Endothelial cell of umbilical vein (primary cell): ENCODE data around the gene NFATC1. TPM values are rescaled to one million over a fixed set of nuclear protein-coding genes. Genes with fewer than 3 reads are reported as not detected.

Experiments
- BruUV-seq: library from RNA; stranded (reverse); fragments of 400-500 nt; replicated peaks from 2 replicates; lab custom pipeline; 2021; lab: Mats Ljungman, UMichigan
- CTCF ChIA-PET: fragments of 300-600, 350-600 bp; sonication (Branson Sonifier 250); formaldehyde crosslinking; loops from one replicate; lab custom pipeline; 2021; ENCODE audit warnings: antibody characterized with exemption, inconsistent platforms; lab: Charles Lee
- POLR2A ChIA-PET: fragments of 300-600, 350-600 bp; sonication (Branson Sonifier 250); formaldehyde crosslinking; loops from one replicate; lab custom pipeline; 2021; ENCODE audit warnings: antibody characterized with exemption, inconsistent platforms; lab: Charles Lee
- DNase-seq: peaks from one replicate; pipeline ENCODE4 v3.0.0-alpha.2; 2011; ENCODE audit warnings: low read depth, low spot score
- FAIRE-seq: peaks from 2 replicates; lab custom pipeline; 2011; peaks lifted over from hg19 to GRCh38; lab: Jason Lieb, UNC
- H2AFZ ChIP-seq: 2 replicates; pipeline ENCODE4 v1.6.0; 2012; ENCODE audit warnings: low read depth, low read length, control low read depth, inconsistent platforms
- H3K27ac ChIP-seq: 2 replicates; pipeline ENCODE4 v1.5.1; 2011; ENCODE audit warnings: low read depth, mild to moderate bottlenecking, control low read depth, low read length, moderate library complexity; ENCODE audit not compliant: insufficient read depth
- H3K27me3 ChIP-seq, 2 experiments: 2 replicates each; pipeline versions ENCODE4 v1.6.0 to v1.6.1; 2011; ENCODE audit warnings: low read length in 2 of 2, mixed read lengths in 1 of 2; ENCODE audit not compliant: control insufficient read depth in 2 of 2, insufficient read depth in 2 of 2
- H3K36me3 ChIP-seq, 2 experiments: 2 replicates in 1 of 2; 3 replicates in 1 of 2; pipeline ENCODE4 v1.5.1; 2011; ENCODE audit warnings: low read length in 2 of 2, mild to moderate bottlenecking in 1 of 2, moderate library complexity in 1 of 2; ENCODE audit not compliant: control insufficient read depth in 2 of 2, insufficient read depth in 2 of 2; ENCODE audit errors: extremely low read depth in 1 of 2
- H3K4me1 ChIP-seq: 3 replicates; pipeline ENCODE4 v1.5.1; 2011; ENCODE audit warnings: mild to moderate bottlenecking, low read length; ENCODE audit not compliant: control insufficient read depth, insufficient read depth; ENCODE audit errors: extremely low read depth
- H3K4me2 ChIP-seq: 2 replicates; pipeline ENCODE4 v1.6.1; 2011; ENCODE audit warnings: low read length, control low read depth, mixed read lengths; ENCODE audit not compliant: insufficient read depth
- H3K4me3 ChIP-seq, 3 experiments: fragments of 200-600 bp in 1 of 3; sonication (generic), shearing (Covaris generic) in 1 of 3; replicated peaks in 1 of 3; 2 replicates each; pipeline ENCODE4 v1.5.1; 2011 to 2016; ENCODE audit warnings: control low read depth in 3 of 3, low read length in 3 of 3, mild to moderate bottlenecking in 2 of 3, inconsistent platforms in 1 of 3, low read depth in 1 of 3, moderate library complexity in 1 of 3; ENCODE audit not compliant: insufficient read depth in 1 of 3
- H3K79me2 ChIP-seq: 2 replicates; pipeline ENCODE4 v1.6.0; 2012; ENCODE audit warnings: low read length, inconsistent platforms; ENCODE audit not compliant: control insufficient read depth, insufficient read depth
- H3K9ac ChIP-seq: replicated peaks from 2 replicates; pipeline ENCODE3; 2011; ENCODE audit warnings: low read length, control low read depth; ENCODE audit not compliant: insufficient read depth; ENCODE audit errors: extremely low read depth
- H3K9me1 ChIP-seq: replicated peaks from 3 replicates; pipeline ENCODE4 v1.6.0; 2011; ENCODE audit warnings: mild to moderate bottlenecking, low read length; ENCODE audit not compliant: control insufficient read depth, insufficient read depth; ENCODE audit errors: extremely low read depth
- H3K9me3 ChIP-seq: replicated peaks from 2 replicates; pipeline ENCODE4 v1.5.1; 2012; ENCODE audit warnings: low read length, inconsistent platforms; ENCODE audit not compliant: control insufficient read depth, insufficient read depth
- H4K20me1 ChIP-seq: replicated peaks from 2 replicates; pipeline ENCODE3; 2011; ENCODE audit warnings: mild to moderate bottlenecking, low read length; ENCODE audit not compliant: control insufficient read depth, insufficient read depth; ENCODE audit errors: extremely low read depth
- EZH2 ChIP-seq: IDR thresholded peaks from 2 replicates; pipeline ENCODE4 v1.6.1; 2012; ENCODE audit warnings: borderline replicate concordance, low read depth, mild to moderate bottlenecking, moderate library complexity, low read length, inconsistent platforms; ENCODE audit not compliant: severe bottlenecking
- FOS ChIP-seq: IDR thresholded peaks from 2 replicates; pipeline ENCODE4 v1.6.1; 2011; ENCODE audit warnings: mild to moderate bottlenecking, low read length, moderate library complexity, borderline replicate concordance; ENCODE audit not compliant: insufficient read depth
- GATA2 ChIP-seq: IDR thresholded peaks from 2 replicates; pipeline ENCODE4 v1.7.0; 2011; ENCODE audit warnings: low read depth, mild to moderate bottlenecking, moderate library complexity, mixed read lengths, low read length; ENCODE audit not compliant: insufficient read length, insufficient read depth
- JUN ChIP-seq: IDR thresholded peaks from 2 replicates; pipeline ENCODE4 v1.6.1; 2011; ENCODE audit warnings: borderline replicate concordance, low read depth; ENCODE audit not compliant: insufficient read length, insufficient read depth
- MYC ChIP-seq: IDR thresholded peaks from one replicate; pipeline ENCODE4 v1.6.1; 2011; ENCODE audit warnings: mild to moderate bottlenecking, low read depth, low read length
- POLR2A ChIP-seq: IDR thresholded peaks from 2 replicates; pipeline ENCODE4 v1.6.1; 2012; ENCODE audit warnings: low read depth, mild to moderate bottlenecking, control low read depth, low read length
- POLR2AphosphoS5 ChIP-seq: IDR thresholded peaks from 2 replicates; pipeline ENCODE4 v1.6.1; 2012; ENCODE audit warnings: low read depth, mild to moderate bottlenecking, control low read depth, low read length, moderate library complexity; ENCODE audit not compliant: insufficient read depth
- dilution Hi-C: fragments of 300-500 bp; cut with MboI; formaldehyde crosslinking; loops from one replicate; pipeline ENCODE4 v1.15.0; 2019; ENCODE audit warnings: low sequenced_read_pairs; ENCODE audit not compliant: extremely low pct_ligation_motif_present
- intact Hi-C: fragments of 100-400 bp; cut with micrococcal nuclease; formaldehyde crosslinking; loops from one replicate; pipeline ENCODE4 v1.10.0; 2022
- polyA plus RNA-seq, 4 experiments: library from polyadenylated mRNA; depleted of rRNA in 3 of 4; stranded (reverse) in 3 of 4; unstranded in 1 of 4; fragments of >200 nt; gene quantifications; 2 replicates each; pipeline versions ENCODE4 v1.2.1 to v1.2.3, GENCODE V29; 2011 to 2012; ENCODE audit warnings: missing spikeins in 1 of 4
- total RNA-seq: library from RNA; stranded (reverse); gene quantifications from 2 replicates; pipeline ENCODE4 v1.2.3, GENCODE V29; 2021
- TF ChIP-seq, protein P1 (sequence below), 2 donors: IDR thresholded peaks; 1 replicate in 1 of 2; 2 replicates in 1 of 2; pipeline ENCODE4 v1.5.1; 2011; ENCODE audit warnings: low read length in 2 of 2, mild to moderate bottlenecking in 2 of 2, moderate library complexity in 2 of 2, control low read depth in 1 of 2, inconsistent platforms in 1 of 2, low read depth in 1 of 2; ENCODE audit not compliant: insufficient read depth in 1 of 2; ENCODE audit errors: extremely low read depth in 1 of 2
- TF ChIP-seq, protein P2 (sequence below): IDR thresholded peaks from 2 replicates; pipeline ENCODE4 v1.6.1; 2011; ENCODE audit not compliant: insufficient read depth, insufficient read length

The NFATC1 gene
- total and polyA plus RNA-seq, 2 donors (not counting 3 experiments of a cell fraction or from before 2014, with no cell fraction given): 11.1 to 30.0 TPM

DNA sequence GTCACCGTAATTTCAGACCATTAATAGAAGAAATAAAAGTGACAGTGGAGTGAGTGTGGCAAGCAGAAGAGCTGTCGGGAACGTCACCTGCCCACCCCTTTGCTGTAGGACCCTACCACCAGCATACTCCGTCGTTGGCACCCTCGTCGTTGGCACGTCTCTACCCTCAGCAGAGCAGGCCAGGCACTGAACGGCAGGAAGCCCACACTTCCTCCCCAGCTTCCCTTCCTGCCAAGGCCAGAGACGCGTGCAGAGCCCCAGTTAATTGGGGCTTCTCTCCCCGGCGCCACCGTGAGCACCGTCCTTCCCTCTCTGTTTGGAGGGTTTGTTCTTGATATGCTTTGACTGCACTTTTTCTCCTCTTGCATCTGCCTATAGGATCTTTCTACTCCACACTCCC, 27.0 kb upstream of the NFATC1 start:
- Histone ChIP-seq H3K9ac (no peak overlapping the region), H3K27me3 (no peaks in the 10 kb centered on the region), H3K79me2 (no peaks in the 10 kb centered on the region), H3K27ac (no peak overlapping the region), H3K4me3 (no peak overlapping the region), H3K4me1 (peaks cover 9% of the 10 kb centered on the region), H3K4me2 (peak overlapping the region; percentile 3), H2AFZ (peak overlapping the region; percentile 5), H3K9me3 (no peaks in the 10 kb centered on the region), H3K9me1 (no peaks in the 10 kb centered on the region), H4K20me1 (no peaks in the 10 kb centered on the region), H3K36me3 (no peaks in the 10 kb centered on the region)
- no TSS peak for BruUV-seq
- DNase-seq: peak; percentile 42
- TF ChIP-seq POLR2AphosphoS5 (peak; percentile 15), FOS (no peak), GATA2 (no peak), MYC (no peak), EZH2 (no peak), POLR2A (no peak), JUN (no peak)
- TF ChIP-seq, protein P1, sequence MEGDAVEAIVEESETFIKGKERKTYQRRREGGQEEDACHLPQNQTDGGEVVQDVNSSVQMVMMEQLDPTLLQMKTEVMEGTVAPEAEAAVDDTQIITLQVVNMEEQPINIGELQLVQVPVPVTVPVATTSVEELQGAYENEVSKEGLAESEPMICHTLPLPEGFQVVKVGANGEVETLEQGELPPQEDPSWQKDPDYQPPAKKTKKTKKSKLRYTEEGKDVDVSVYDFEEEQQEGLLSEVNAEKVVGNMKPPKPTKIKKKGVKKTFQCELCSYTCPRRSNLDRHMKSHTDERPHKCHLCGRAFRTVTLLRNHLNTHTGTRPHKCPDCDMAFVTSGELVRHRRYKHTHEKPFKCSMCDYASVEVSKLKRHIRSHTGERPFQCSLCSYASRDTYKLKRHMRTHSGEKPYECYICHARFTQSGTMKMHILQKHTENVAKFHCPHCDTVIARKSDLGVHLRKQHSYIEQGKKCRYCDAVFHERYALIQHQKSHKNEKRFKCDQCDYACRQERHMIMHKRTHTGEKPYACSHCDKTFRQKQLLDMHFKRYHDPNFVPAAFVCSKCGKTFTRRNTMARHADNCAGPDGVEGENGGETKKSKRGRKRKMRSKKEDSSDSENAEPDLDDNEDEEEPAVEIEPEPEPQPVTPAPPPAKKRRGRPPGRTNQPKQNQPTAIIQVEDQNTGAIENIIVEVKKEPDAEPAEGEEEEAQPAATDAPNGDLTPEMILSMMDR (IDR thresholded peaks at IDR 0.05; ENCODE audit: extremely low read depth in 1 of 2, insufficient read depth in 1 of 2, low read depth in 1 of 2, low read length in 2 of 2): no peak
- TF ChIP-seq, protein P2, sequence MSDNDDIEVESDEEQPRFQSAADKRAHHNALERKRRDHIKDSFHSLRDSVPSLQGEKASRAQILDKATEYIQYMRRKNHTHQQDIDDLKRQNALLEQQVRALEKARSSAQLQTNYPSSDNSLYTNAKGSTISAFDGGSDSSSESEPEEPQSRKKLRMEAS: peak; percentile 9
- dilution Hi-C loops (no loop called here), intact Hi-C loops (no loop called here)
- FAIRE-seq: peak; percentile 61
- ChIA-PET CTCF (interaction anchor here (0.7 to 2.1 kb wide), 7 partner anchors 8 to 276 kb away, joined by 3 to 13 read pairs (median 4); no protein-coding TSS in a partner anchor), POLR2A (no interaction called here)
